GM23338 (cell line): ENCODE measurements around the gene XYLT1. TPM values are rescaled to one million over a fixed set of nuclear protein-coding genes. Genes with fewer than 3 reads are reported as not detected.

Experiments used
- ATAC-seq: fragments of 200-7000 bp; cut with Tn5 transposase; 3 replicates; pipeline ENCODE4 v1.9.1; 2020
- DNase-seq: peaks from one replicate; pipeline ENCODE4 v3.0.0-alpha.2; 2015; ENCODE audit warnings: low spot score
- H2AFZ ChIP-seq: fragments of 200-600 bp; sonication (generic); 2 replicates; pipeline ENCODE4 v1.8.0; 2016; ENCODE audit warnings: antibody characterized with exemption, mild to moderate bottlenecking, moderate library complexity
- H3F3A ChIP-seq: fragments of 200-600 bp; sonication (generic); replicated peaks from 2 replicates; pipeline ENCODE4 v1.8.0; 2017; ENCODE audit warnings: antibody characterized with exemption, mixed run types, low read depth
- H3K27ac ChIP-seq: fragments of 200-600 bp; sonication (generic); 2 replicates; pipeline ENCODE4 v1.6.1; 2016; ENCODE audit warnings: low read depth
- H3K27me3 ChIP-seq: fragments of 200-600 bp; sonication (generic); 2 replicates; pipeline ENCODE4 v1.8.0; 2016; ENCODE audit warnings: mild to moderate bottlenecking, mixed run types, moderate library complexity; ENCODE audit not compliant: insufficient read depth
- H3K36me3 ChIP-seq: fragments of 200-600 bp; sonication (generic); 2 replicates; pipeline ENCODE4 v1.8.0; 2016; ENCODE audit warnings: mild to moderate bottlenecking; ENCODE audit not compliant: insufficient read depth
- H3K4me1 ChIP-seq: fragments of 200-600 bp; sonication (generic); 2 replicates; pipeline ENCODE4 v1.8.0; 2016; ENCODE audit warnings: mild to moderate bottlenecking, moderate library complexity; ENCODE audit not compliant: insufficient read depth
- H3K4me2 ChIP-seq: fragments of 200-600 bp; sonication (generic); 2 replicates; pipeline ENCODE4 v1.7.1; 2017; ENCODE audit warnings: mixed run types
- H3K4me3 ChIP-seq: fragments of 200-600 bp; sonication (generic); 2 replicates; pipeline ENCODE4 v1.6.1; 2016; ENCODE audit warnings: mixed run types
- H3K79me2 ChIP-seq: fragments of 200-600 bp; sonication (generic); replicated peaks from 2 replicates; pipeline ENCODE4 v1.8.0; 2017; ENCODE audit warnings: mild to moderate bottlenecking; ENCODE audit not compliant: insufficient read depth
- H3K9me2 ChIP-seq: fragments of 200-600 bp; sonication (generic); 2 replicates; pipeline ENCODE4 v1.8.0; 2017; ENCODE audit not compliant: insufficient read depth
- H4K20me1 ChIP-seq: fragments of 200-600 bp; sonication (generic); replicated peaks from 2 replicates; pipeline ENCODE4 v1.8.0; 2017; ENCODE audit warnings: mild to moderate bottlenecking; ENCODE audit not compliant: insufficient read depth
- H3K27ac Mint-ChIP-seq: 2 replicates; pipeline ENCODE4 v1.8.0; 2020; ENCODE audit warnings: inconsistent platforms, mild to moderate bottlenecking, moderate library complexity, mixed read lengths
- H3K27me3 Mint-ChIP-seq: 3 replicates; pipeline ENCODE4 v1.8.0; 2022; ENCODE audit warnings: low read depth, mild to moderate bottlenecking, moderate library complexity, mixed read lengths, inconsistent platforms; ENCODE audit not compliant: insufficient read depth, poor library complexity
- H3K36me3 Mint-ChIP-seq: 3 replicates; pipeline ENCODE4 v1.8.0; 2021; ENCODE audit warnings: low read depth, mild to moderate bottlenecking, inconsistent platforms, moderate library complexity, mixed read lengths
- H3K4me1 Mint-ChIP-seq: 3 replicates; pipeline ENCODE4 v1.8.0; 2020; ENCODE audit warnings: mild to moderate bottlenecking, inconsistent platforms, mixed read lengths
- H3K4me3 Mint-ChIP-seq: 3 replicates; pipeline ENCODE4 v1.8.0; 2021; ENCODE audit warnings: moderate library complexity, mild to moderate bottlenecking, inconsistent platforms, mixed read lengths
- H3K9me3 Mint-ChIP-seq: 3 replicates; pipeline ENCODE4 v1.8.0; 2020; ENCODE audit warnings: moderate library complexity, mild to moderate bottlenecking, inconsistent platforms, mixed read lengths
- CTCF ChIP-seq, 2 experiments: fragments of 200-600 bp in 1 of 2; sonication (generic) in 1 of 2; conservative IDR thresholded peaks; 2 replicates each; pipeline versions ENCODE4 v1.5.1 to v1.6.1; 2016 to 2017; ENCODE audit warnings: antibody characterized with exemption in 2 of 2, low read depth in 2 of 2, mild to moderate bottlenecking in 2 of 2, moderate library complexity in 1 of 2
- EZH2 ChIP-seq: fragments of 200-600 bp; sonication (generic); IDR thresholded peaks from one replicate; pipeline ENCODE4 v1.8.0; 2017; ENCODE audit warnings: antibody characterized with exemption, mild to moderate bottlenecking, low read depth; ENCODE audit not compliant: unreplicated experiment
- JUNB ChIP-seq: IDR thresholded peaks from one replicate; pipeline ENCODE4 v1.6.1; 2016; ENCODE audit warnings: antibody characterized with exemption; ENCODE audit not compliant: unreplicated experiment
- STAT1 ChIP-seq: IDR thresholded peaks from one replicate; pipeline ENCODE4 v1.6.1; 2016; ENCODE audit warnings: antibody characterized with exemption; ENCODE audit not compliant: unreplicated experiment
- ZNF331 ChIP-seq: fragments of 250-450 bp; sonication (Bioruptor Pico); IDR thresholded peaks from 2 replicates; pipeline ENCODE4 v1.5.0; 2020; ENCODE audit warnings: low read depth, mild to moderate bottlenecking, moderate library complexity
- polyA plus RNA-seq: library from polyadenylated mRNA; unstranded; fragments of >200 nt; fragmentation: Nextera tagmentation; extraction: Ambion mirVana; gene quantifications from 2 replicates; pipeline ENCODE4 v1.2.1, GENCODE V29; 2016
- total RNA-seq: library from RNA; depleted of rRNA; stranded (reverse); fragments of >200 nt; shearing (Covaris generic); gene quantifications from 2 replicates; pipeline ENCODE4 v1.2.3, GENCODE V29; 2014
- TF ChIP-seq, protein P1 (sequence below): fragments of 250-450 bp; sonication (Bioruptor Pico); IDR thresholded peaks from 2 replicates; pipeline ENCODE4 v1.5.0; 2020; ENCODE audit warnings: mild to moderate bottlenecking, moderate library complexity
- TF ChIP-seq, protein P2 (sequence below): IDR thresholded peaks from one replicate; pipeline ENCODE4 v1.6.1; 2018; ENCODE audit warnings: antibody characterized with exemption; ENCODE audit not compliant: unreplicated experiment

Gene XYLT1
- total and polyA plus RNA-seq, 2 experiments from 2014 or later, result 3.5 to 24.7 TPM

DNA sequence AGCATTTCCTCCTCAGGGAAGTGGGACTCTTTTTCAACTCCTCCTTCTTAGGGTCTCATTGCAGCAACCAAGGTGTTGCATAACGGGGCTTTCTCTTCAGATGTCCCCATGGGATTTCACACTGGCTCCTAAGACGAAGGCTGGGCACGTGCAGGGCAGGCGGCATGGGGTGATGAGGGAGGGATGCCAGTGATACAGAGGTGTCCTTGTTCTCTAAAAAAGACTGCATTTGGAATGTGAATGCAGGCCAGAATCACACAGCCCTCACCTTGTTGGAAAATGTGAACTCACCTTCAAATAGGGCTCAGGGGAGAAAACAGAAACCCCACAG is 105.6 kb downstream of the XYLT1 start:
- H3K4me3 Mint-ChIP-seq, result no peak overlapping the region
- 0 out of 2 replicates have a peak, but pooled peaks cover 4% of the 10 kb centered on the region for H3K9me2 ChIP-seq
- no peaks in the 10 kb centered on the region for H3K9me3 Mint-ChIP-seq
- H3K27ac ChIP-seq, result peak overlapping the region; percentile 86
- no peaks in the 10 kb centered on the region for H3K36me3 ChIP-seq
- DNase-seq (no peak), ATAC-seq (no peak)
- no peaks in the 10 kb centered on the region for H3F3A ChIP-seq
- no peaks in the 10 kb centered on the region for H4K20me1 ChIP-seq
- peaks cover 39% of the 10 kb centered on the region for H3K4me1 ChIP-seq
- H3K4me2 ChIP-seq, result peak overlapping the region; percentile 39; the same call in 1 of the 2 replicates
- no peak overlapping the region for H2AFZ ChIP-seq
- peaks cover 46% of the 10 kb centered on the region for H3K4me1 Mint-ChIP-seq
- H3K36me3 Mint-ChIP-seq, result no peaks in the 10 kb centered on the region
- H3K27me3 ChIP-seq, result no peaks in the 10 kb centered on the region
- no peak overlapping the region for H3K27ac Mint-ChIP-seq
- TF ChIP-seq CTCF (conservative IDR thresholded peaks at IDR 0.05; ENCODE audit: low read depth in 2 of 2) (no peak), STAT1 (no peak), EZH2 (no peak), ZNF331 (CRISPR knock-in tag) (no peak), JUNB (no peak)
- TF ChIP-seq, protein P1, sequence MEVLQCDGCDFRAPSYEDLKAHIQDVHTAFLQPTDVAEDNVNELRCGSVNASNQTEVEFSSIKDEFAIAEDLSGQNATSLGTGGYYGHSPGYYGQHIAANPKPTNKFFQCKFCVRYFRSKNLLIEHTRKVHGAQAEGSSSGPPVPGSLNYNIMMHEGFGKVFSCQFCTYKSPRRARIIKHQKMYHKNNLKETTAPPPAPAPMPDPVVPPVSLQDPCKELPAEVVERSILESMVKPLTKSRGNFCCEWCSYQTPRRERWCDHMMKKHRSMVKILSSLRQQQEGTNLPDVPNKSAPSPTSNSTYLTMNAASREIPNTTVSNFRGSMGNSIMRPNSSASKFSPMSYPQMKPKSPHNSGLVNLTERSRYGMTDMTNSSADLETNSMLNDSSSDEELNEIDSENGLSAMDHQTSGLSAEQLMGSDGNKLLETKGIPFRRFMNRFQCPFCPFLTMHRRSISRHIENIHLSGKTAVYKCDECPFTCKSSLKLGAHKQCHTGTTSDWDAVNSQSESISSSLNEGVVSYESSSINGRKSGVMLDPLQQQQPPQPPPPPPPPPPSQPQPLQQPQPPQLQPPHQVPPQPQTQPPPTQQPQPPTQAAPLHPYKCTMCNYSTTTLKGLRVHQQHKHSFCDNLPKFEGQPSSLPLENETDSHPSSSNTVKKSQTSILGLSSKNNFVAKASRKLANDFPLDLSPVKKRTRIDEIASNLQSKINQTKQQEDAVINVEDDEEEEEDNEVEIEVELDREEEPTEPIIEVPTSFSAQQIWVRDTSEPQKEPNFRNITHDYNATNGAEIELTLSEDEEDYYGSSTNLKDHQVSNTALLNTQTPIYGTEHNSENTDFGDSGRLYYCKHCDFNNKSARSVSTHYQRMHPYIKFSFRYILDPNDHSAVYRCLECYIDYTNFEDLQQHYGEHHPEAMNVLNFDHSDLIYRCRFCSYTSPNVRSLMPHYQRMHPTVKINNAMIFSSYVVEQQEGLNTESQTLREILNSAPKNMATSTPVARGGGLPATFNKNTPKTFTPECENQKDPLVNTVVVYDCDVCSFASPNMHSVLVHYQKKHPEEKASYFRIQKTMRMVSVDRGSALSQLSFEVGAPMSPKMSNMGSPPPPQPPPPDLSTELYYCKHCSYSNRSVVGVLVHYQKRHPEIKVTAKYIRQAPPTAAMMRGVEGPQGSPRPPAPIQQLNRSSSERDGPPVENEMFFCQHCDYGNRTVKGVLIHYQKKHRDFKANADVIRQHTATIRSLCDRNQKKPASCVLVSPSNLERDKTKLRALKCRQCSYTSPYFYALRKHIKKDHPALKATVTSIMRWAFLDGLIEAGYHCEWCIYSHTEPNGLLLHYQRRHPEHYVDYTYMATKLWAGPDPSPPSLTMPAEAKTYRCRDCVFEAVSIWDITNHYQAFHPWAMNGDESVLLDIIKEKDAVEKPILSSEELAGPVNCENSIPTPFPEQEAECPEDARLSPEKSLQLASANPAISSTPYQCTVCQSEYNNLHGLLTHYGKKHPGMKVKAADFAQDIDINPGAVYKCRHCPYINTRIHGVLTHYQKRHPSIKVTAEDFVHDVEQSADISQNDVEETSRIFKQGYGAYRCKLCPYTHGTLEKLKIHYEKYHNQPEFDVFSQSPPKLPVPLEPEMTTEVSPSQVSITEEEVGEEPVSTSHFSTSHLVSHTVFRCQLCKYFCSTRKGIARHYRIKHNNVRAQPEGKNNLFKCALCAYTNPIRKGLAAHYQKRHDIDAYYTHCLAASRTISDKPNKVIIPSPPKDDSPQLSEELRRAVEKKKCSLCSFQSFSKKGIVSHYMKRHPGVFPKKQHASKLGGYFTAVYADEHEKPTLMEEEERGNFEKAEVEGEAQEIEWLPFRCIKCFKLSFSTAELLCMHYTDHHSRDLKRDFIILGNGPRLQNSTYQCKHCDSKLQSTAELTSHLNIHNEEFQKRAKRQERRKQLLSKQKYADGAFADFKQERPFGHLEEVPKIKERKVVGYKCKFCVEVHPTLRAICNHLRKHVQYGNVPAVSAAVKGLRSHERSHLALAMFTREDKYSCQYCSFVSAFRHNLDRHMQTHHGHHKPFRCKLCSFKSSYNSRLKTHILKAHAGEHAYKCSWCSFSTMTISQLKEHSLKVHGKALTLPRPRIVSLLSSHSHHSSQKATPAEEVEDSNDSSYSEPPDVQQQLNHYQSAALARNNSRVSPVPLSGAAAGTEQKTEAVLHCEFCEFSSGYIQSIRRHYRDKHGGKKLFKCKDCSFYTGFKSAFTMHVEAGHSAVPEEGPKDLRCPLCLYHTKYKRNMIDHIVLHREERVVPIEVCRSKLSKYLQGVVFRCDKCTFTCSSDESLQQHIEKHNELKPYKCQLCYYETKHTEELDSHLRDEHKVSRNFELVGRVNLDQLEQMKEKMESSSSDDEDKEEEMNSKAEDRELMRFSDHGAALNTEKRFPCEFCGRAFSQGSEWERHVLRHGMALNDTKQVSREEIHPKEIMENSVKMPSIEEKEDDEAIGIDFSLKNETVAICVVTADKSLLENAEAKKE (CRISPR knock-in tag), result no peak
- TF ChIP-seq, protein P2, sequence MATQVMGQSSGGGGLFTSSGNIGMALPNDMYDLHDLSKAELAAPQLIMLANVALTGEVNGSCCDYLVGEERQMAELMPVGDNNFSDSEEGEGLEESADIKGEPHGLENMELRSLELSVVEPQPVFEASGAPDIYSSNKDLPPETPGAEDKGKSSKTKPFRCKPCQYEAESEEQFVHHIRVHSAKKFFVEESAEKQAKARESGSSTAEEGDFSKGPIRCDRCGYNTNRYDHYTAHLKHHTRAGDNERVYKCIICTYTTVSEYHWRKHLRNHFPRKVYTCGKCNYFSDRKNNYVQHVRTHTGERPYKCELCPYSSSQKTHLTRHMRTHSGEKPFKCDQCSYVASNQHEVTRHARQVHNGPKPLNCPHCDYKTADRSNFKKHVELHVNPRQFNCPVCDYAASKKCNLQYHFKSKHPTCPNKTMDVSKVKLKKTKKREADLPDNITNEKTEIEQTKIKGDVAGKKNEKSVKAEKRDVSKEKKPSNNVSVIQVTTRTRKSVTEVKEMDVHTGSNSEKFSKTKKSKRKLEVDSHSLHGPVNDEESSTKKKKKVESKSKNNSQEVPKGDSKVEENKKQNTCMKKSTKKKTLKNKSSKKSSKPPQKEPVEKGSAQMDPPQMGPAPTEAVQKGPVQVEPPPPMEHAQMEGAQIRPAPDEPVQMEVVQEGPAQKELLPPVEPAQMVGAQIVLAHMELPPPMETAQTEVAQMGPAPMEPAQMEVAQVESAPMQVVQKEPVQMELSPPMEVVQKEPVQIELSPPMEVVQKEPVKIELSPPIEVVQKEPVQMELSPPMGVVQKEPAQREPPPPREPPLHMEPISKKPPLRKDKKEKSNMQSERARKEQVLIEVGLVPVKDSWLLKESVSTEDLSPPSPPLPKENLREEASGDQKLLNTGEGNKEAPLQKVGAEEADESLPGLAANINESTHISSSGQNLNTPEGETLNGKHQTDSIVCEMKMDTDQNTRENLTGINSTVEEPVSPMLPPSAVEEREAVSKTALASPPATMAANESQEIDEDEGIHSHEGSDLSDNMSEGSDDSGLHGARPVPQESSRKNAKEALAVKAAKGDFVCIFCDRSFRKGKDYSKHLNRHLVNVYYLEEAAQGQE, result no peak
- H3K4me3 ChIP-seq, result no peak overlapping the region
- peaks cover 6% of the 10 kb centered on the region for H3K27me3 Mint-ChIP-seq
- peaks cover 74% of the 10 kb centered on the region for H3K79me2 ChIP-seq
